A673 (cell line): Measurements from ENCODE around the gene BLVRA.

Source experiments
- CTCF ChIP-seq: fragments of 300-800, 200-600 bp; sonication (generic); conservative IDR thresholded peaks from 2 replicates; pipeline ENCODE4 v1.5.1; 2017; ENCODE audit warnings: low read depth, mild to moderate bottlenecking, antibody characterized with exemption, low read length, moderate library complexity, mixed read lengths
- EZH2 ChIP-seq: fragments of 200-600 bp; sonication (generic); IDR thresholded peaks from 2 replicates; pipeline ENCODE4 v1.6.1; 2017; ENCODE audit warnings: borderline replicate concordance, low read depth, mild to moderate bottlenecking, mixed read lengths, antibody characterized with exemption, low read length; ENCODE audit not compliant: poor library complexity, severe bottlenecking

GRCh38 chr7:43735403-43735801, 23.1 kb upstream of the BLVRA start:
- TF ChIP-seq CTCF (no peak), EZH2 (no peak)
